Stimulated activated naive CD8-positive, alpha-beta T cell treated with anti-CD3 and anti-CD28 coated beads, Interleukin-15, Interleukin-2, amounts not matched to agents 100 ng/mL and 50 ng/mL, for 24 hours (primary cell): ENCODE measurements around the gene ZFP91.
A peak's percentile ranks its signal among the peaks of the same experiment; 100 is the strongest.
"Not testable (repeated sequence)": the region's sequence is repeated elsewhere in the genome, so short reads cannot be mapped to it uniquely, and the experiment has no call there.

Experiments
- H3K27ac Mint-ChIP-seq: one replicate; pipeline ENCODE4 v1.8.0; 2021; ENCODE audit warnings: mild to moderate bottlenecking, mixed read lengths
- H3K27me3 Mint-ChIP-seq: one replicate; pipeline ENCODE4 v1.8.0; 2021; ENCODE audit warnings: mixed read lengths
- H3K36me3 Mint-ChIP-seq: one replicate; pipeline ENCODE4 v1.8.0; 2021; ENCODE audit warnings: low read depth, mixed read lengths
- H3K4me1 Mint-ChIP-seq: one replicate; pipeline ENCODE4 v1.8.0; 2021; ENCODE audit warnings: low read depth, mixed read lengths
- H3K4me3 Mint-ChIP-seq: one replicate; pipeline ENCODE4 v1.8.0; 2021; ENCODE audit warnings: mild to moderate bottlenecking, mixed read lengths
- H3K9me3 Mint-ChIP-seq: one replicate; pipeline ENCODE4 v1.8.0; 2021; ENCODE audit warnings: mixed read lengths

Gene ZFP91, protein sequence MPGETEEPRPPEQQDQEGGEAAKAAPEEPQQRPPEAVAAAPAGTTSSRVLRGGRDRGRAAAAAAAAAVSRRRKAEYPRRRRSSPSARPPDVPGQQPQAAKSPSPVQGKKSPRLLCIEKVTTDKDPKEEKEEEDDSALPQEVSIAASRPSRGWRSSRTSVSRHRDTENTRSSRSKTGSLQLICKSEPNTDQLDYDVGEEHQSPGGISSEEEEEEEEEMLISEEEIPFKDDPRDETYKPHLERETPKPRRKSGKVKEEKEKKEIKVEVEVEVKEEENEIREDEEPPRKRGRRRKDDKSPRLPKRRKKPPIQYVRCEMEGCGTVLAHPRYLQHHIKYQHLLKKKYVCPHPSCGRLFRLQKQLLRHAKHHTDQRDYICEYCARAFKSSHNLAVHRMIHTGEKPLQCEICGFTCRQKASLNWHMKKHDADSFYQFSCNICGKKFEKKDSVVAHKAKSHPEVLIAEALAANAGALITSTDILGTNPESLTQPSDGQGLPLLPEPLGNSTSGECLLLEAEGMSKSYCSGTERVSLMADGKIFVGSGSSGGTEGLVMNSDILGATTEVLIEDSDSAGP

DNA sequence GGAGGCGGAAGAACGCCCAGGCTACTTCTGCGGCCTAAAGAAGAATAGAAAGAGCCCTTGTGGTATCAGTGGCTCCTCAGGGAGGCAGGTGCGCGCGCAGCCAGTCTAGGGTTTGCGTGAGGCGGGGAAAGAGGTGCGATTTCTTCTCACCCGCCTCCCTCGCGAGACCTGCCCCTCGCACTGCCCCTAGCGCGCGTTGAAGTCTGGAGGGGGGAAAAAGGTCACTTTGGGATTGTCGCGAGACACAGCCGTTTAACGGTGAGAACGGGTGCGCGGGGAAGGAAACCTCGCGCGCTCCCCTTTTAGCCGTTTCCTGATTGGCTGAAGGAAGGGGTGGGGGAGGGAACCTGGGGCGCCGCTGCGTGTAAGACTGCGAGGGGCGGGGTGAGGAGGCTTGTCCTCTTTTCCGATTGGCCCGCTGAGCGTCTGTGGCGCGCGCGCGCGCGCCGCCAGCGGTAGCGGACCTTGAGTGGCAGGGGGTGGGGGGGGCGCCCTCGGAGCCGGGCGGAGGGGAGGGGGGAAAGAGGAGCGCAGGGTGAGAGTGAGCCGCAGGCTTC, at the start of gene ZFP91:
TSS of gene ZFP91 (plus strand) at position 429 of the 557 bp plus-strand sequence. CDS start 219 bp downstream, outside the sequence.
- Mint-ChIP-seq H3K4me3 (peak within 1 kb of the TSS; percentile 98), H3K36me3 (peaks cover 54% of the 10 kb centered on the region), H3K27me3 (no peaks in the 10 kb centered on the region), H3K4me1 (peaks cover 67% of the 10 kb centered on the region), H3K27ac (peak within 1 kb of the TSS; percentile 100), H3K9me3 (no peaks in the 10 kb centered on the region)

DNA sequence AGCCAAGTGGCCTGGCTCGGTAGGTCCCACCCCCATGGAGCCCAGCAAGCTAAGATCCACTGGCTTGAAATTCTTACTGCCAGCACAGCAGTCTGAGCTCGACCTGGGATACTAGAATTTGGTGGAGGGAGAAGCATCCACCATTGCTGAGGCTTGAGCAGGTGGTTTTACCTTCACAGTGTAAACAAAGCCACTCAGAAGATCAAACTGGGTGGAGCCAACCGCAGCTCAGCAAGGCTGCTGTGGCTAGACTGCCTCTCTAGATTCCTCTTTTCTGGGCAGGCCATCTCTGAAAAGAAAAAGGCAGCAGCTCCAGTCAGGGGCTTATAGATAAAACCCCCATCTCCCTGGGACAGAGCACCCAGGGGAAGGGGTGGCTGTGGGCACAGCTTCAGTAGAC, 48.6 kb upstream of the ZFP91 start:
- Mint-ChIP-seq H3K4me1 (peaks cover 52% of the 10 kb centered on the region), H3K9me3 (no peaks in the 10 kb centered on the region), H3K27me3 (no peaks in the 10 kb centered on the region), H3K36me3 (peaks cover 78% of the 10 kb centered on the region), H3K4me3 (no peak overlapping the region), H3K27ac (no peak overlapping the region)

DNA sequence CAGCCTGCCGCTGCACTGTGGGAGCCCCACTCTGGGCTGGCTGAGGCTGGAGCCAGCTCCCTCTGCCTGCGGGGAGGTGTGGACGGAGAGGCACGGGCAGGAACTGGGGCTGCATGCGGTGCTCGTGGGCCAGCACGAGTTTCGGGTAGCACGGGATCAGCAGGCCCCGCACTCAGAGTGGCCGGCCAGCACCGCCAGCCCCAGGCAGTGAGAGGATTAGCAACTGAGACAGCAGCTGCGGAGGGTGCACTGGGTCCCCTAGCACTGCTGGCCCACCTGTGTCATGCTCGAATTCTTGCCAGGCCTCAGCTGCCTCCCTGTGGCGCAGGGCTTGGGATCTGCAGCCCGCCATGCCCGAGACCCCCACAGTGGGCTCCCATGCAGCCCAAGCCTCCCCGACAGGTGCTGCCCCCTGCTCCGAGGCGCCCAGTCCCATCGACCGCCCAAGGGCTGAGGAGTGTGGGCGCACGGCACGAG, 47.0 kb upstream of the ZFP91 start:
- Mint-ChIP-seq H3K4me3 (no peak overlapping the region), H3K9me3 (no peaks in the 10 kb centered on the region), H3K27me3 (no peaks in the 10 kb centered on the region), H3K36me3 (peaks cover 89% of the 10 kb centered on the region), H3K27ac (no peak overlapping the region), H3K4me1 (peaks cover 49% of the 10 kb centered on the region)

DNA sequence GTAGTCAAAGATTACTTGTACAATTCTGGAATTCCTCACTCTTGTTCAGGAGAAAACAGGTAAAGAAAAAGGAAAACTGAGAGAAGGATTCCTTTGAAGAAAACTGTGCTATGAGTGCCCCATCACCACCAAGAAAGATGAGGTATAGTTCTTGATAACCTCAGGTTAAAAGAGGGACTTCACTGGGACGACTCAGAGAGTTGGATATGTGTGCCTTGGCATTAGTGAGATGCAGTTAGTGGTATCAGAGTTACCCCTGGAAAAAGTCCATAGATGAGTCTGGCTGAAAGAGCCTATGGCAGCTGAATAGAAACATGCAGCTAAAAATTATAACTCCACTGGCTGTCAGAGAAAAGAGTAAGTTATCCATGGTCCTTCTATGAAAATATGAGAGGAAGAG, 32.0 kb upstream of the ZFP91 start:
- Mint-ChIP-seq H3K27me3 (no peaks in the 10 kb centered on the region), H3K36me3 (peaks cover 88% of the 10 kb centered on the region), H3K27ac (no peak overlapping the region), H3K9me3 (no peaks in the 10 kb centered on the region), H3K4me1 (peaks cover 31% of the 10 kb centered on the region), H3K4me3 (no peak overlapping the region)

DNA sequence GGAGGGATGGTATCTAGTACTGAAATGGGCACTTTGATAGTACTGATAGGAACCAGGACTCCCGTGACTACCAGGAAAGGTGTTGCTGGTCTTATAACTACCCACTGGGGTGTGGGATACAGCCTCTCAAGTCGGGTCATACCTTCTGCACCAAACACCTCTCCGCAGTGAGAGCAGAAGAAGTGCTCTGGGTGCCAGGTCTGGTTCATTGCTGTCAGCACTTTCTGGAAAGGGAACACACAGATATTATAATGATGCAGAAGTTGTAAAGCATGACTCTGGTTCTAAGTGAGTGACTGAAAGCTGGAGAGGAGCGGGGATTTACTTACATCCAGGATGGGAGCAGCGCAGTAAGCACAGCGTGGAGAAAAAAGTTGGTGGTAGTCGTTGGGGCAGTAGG, 29.2 kb upstream of the ZFP91 start:
- H3K27ac Mint-ChIP-seq, result no peak overlapping the region
- H3K9me3 Mint-ChIP-seq, result no peaks in the 10 kb centered on the region
- H3K36me3 Mint-ChIP-seq, result peaks cover 95% of the 10 kb centered on the region
- H3K4me1 Mint-ChIP-seq, result peaks cover 16% of the 10 kb centered on the region
- no peak overlapping the region for H3K4me3 Mint-ChIP-seq
- H3K27me3 Mint-ChIP-seq, result no peaks in the 10 kb centered on the region

DNA sequence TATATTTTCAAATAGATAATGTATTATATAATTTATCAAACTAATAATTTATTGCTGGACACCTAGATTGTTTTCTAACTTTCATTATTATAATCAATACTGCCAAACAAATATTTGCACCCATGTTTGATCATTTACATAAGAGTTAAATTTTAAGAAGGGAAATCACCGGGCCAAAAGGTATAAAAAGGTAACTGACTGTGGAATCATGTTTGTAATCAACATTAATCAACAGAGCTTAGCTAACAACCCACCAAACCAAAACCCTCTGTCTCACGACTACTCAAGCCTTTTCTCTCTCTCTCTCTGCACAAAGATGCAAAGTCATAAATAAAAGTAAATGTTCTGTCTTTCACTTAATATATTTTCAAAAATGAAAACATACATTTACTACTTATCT, 18.0 kb upstream of the ZFP91 start:
- H3K4me3 Mint-ChIP-seq, result no peak overlapping the region
- peaks cover 69% of the 10 kb centered on the region for H3K4me1 Mint-ChIP-seq
- H3K27me3 Mint-ChIP-seq, result no peaks in the 10 kb centered on the region
- peak overlapping the region; percentile 29 for H3K27ac Mint-ChIP-seq
- no peaks in the 10 kb centered on the region for H3K9me3 Mint-ChIP-seq
- H3K36me3 Mint-ChIP-seq, result peaks cover 64% of the 10 kb centered on the region

DNA sequence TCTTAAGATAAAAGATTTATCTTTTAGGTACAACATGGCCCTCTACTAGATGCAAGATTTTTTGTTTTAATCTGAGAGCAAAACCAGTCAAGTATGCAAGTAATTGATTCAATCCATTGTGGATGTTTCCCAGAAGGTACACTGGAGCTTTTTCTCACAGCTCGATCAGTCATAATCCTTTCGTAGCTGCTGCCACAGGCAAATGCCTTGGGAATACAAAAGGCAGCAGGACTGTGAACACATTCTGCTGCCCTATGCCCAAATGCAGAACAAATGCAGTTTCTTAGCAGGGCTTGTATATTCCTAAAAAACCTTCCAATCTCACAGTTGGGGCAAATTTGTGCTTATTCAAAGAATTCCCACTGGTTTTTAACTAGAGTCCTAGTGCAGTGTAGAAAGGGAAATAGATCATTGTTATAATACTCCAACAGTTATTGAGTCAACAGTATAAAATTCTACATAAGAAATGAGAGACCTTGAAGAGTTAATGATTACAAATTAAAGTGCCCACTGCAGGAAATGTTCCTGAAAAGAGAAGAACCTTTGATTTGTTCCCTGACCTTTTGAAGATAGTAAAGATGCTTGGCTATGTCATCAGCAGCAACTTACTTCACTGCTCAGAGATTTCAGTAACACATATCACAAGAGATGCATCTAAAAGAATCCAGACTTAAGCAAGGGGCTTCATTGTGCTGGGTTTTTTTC, 17.3 kb upstream of the ZFP91 start:
- no peaks in the 10 kb centered on the region for H3K9me3 Mint-ChIP-seq
- peaks cover 69% of the 10 kb centered on the region for H3K36me3 Mint-ChIP-seq
- no peak overlapping the region for H3K27ac Mint-ChIP-seq
- H3K4me3 Mint-ChIP-seq, result no peak overlapping the region
- peaks cover 73% of the 10 kb centered on the region for H3K4me1 Mint-ChIP-seq
- no peaks in the 10 kb centered on the region for H3K27me3 Mint-ChIP-seq

DNA sequence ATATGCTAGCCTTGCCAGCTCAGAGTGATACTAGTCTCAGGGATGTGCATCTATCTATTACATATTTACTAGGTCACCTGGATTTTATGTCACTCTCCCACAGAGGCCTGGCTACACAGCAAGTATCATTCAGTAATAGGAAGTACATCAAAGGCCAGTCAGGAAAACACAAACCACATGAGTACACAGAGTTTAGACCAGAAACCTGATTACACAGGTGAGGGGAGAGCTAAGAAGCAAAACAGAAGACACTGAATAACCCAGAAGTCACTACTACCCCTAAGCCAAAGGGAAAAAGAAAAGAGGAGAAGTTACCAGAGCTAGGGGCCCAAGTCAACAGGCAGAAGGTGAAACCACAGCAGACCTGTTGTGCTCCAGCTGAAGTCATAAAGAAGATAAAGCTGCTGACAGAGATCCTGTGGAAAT, 16.5 kb upstream of the ZFP91 start:
- H3K9me3 Mint-ChIP-seq, result no peaks in the 10 kb centered on the region
- H3K27me3 Mint-ChIP-seq, result no peaks in the 10 kb centered on the region
- H3K4me3 Mint-ChIP-seq, result no peak overlapping the region
- H3K27ac Mint-ChIP-seq, result peak overlapping the region; percentile 79
- H3K4me1 Mint-ChIP-seq, result peaks cover 69% of the 10 kb centered on the region
- peaks cover 66% of the 10 kb centered on the region for H3K36me3 Mint-ChIP-seq

DNA sequence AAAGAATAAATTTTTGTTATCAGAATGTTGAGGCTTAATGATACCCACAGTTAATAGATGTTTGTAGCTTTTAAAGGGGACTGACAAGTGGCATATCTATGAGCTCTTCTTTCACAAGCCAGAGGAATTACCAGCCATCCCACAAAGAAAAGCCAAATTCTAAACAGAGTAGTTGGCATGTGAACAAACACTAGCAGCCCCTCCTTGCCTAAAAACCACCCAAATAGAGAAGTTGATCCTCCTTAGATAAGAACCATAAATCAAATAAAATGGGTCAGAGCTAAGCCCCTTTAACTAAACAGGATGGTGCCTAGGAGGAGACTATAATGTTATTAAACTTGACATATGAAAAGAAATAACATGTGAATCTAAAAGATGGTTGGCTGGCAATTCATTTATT, 14.6 kb upstream of the ZFP91 start:
- no peaks in the 10 kb centered on the region for H3K27me3 Mint-ChIP-seq
- no peaks in the 10 kb centered on the region for H3K9me3 Mint-ChIP-seq

DNA sequence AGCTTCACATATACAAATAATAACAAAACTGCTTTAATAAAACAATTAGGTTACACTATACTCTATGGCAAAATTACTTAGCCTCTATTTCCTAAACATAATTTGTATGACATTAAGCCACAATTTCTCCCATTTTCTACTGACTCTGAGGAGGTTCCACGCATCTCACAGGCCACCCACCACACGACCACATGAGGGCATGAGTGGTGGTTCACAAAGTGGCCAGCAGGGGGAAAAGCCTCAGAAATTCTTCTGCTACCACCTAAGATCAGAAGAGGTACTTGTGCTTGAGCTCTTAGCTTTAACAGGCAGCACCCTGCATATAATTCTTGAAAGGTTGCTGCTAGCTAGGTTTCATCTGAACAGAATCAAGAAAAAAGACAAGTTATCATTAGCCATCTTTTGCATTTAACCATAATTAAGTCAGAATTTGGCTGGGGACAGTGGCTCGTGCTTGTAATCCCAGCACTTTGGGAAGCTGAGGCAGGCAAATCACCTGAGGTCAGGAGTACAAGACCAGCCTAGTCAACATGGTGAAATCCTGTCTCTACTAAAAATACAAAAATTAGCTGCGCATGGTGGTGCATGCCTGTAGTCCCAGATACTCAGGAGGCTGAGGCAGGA, 10.9 kb upstream of the ZFP91 start:
- peak overlapping the region; percentile 69 for H3K4me3 Mint-ChIP-seq
- peaks cover 73% of the 10 kb centered on the region for H3K36me3 Mint-ChIP-seq
- peak overlapping the region; percentile 89 for H3K27ac Mint-ChIP-seq
- no peaks in the 10 kb centered on the region for H3K9me3 Mint-ChIP-seq
- H3K27me3 Mint-ChIP-seq, result no peaks in the 10 kb centered on the region
- H3K4me1 Mint-ChIP-seq, result peaks cover 74% of the 10 kb centered on the region

More for the DNA sequence above, 14.6 kb upstream of the ZFP91 start:
- H3K4me3 Mint-ChIP-seq, result no peak overlapping the region
- peaks cover 75% of the 10 kb centered on the region for H3K36me3 Mint-ChIP-seq
- H3K27ac Mint-ChIP-seq, result peak overlapping the region; percentile 37
- peaks cover 76% of the 10 kb centered on the region for H3K4me1 Mint-ChIP-seq

DNA sequence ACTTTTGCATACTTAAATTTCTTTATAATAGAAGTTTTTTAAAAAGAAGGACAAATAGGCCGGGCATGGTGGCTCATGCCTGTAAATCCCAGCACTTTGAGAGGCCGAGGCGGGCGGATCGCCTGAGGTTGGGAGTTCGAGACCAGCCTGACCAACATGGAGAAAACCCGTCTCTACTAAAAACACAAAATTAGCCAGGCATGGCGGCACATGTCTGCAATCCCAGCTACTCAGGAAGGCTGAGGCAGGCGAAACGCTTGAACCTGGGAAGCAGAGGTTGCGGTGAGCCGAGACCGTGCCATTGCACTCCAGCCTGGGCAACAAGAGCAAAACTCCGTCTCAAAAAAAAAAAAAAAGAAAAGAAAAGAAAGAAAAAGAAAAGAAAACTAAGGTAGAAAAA, 6.0 kb upstream of the ZFP91 start:
- Mint-ChIP-seq H3K4me3 (peak overlapping the region; percentile 98), H3K27ac (peak overlapping the region; percentile 100), H3K4me1 (peaks cover 77% of the 10 kb centered on the region), H3K36me3 (peaks cover 60% of the 10 kb centered on the region)
- not testable (repeated sequence) for H3K27me3 Mint-ChIP-seq, H3K9me3 Mint-ChIP-seq

DNA sequence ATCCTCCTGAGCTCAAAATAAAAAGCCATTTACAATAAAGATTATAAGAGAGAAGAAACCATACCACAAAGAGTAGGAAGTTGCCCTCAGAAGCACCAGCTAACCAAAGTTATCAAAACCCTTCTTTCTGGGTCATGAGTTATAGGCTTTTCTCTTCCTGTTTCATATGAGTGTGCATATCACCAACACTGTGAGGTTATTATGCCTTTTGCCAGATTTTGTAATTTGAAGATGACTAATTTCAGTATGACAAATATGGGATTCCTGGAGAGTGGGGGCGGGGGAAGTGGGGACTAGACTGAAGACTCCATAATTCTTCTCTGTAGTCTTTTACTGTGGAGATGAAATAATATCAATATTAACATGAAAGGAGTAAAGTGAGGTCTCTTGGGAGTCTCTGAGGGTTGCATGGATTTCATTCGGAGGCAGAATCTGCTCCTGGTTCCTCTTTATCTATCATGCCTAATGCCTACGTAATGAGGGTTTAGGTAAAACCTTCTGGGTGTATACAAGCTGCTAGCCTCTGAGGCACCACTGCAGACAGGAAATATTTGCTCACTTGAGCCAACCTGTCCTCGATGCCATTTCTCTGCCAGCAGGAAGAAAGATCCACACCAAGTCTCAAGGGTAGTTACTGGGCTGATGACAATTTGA, 5.3 kb upstream of the ZFP91 start:
- Mint-ChIP-seq H3K4me3 (peak overlapping the region; percentile 98), H3K36me3 (peaks cover 53% of the 10 kb centered on the region)

DNA sequence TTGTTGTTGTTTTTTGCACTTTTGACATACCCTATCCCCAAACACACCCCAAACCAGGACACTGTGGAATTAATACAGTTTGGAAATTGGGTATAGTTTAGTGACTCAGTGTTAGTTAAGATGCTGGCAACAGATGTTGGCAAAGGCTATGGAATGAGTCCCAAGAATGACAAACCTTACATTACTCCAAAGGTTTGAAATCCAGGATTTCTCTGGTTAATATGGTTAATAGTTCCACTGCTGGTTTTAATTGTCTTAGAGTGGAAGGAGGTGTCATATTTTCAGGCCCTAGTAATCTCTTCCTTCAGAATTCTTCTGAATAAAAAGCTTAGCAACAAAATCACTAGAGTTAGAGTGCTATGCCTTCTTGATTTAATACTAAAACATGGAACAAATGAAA, 4.0 kb upstream of the ZFP91 start:
- H3K9me3 Mint-ChIP-seq, result no peaks in the 10 kb centered on the region
- peak overlapping the region; percentile 100 for H3K27ac Mint-ChIP-seq
- no peaks in the 10 kb centered on the region for H3K27me3 Mint-ChIP-seq
- H3K4me1 Mint-ChIP-seq, result peaks cover 62% of the 10 kb centered on the region
- peak overlapping the region; percentile 98 for H3K4me3 Mint-ChIP-seq
- H3K36me3 Mint-ChIP-seq, result peaks cover 45% of the 10 kb centered on the region

More for the DNA sequence above, 5.3 kb upstream of the ZFP91 start:
- peak overlapping the region; percentile 100 for H3K27ac Mint-ChIP-seq
- peaks cover 70% of the 10 kb centered on the region for H3K4me1 Mint-ChIP-seq
- H3K27me3 Mint-ChIP-seq, result no peaks in the 10 kb centered on the region
- no peaks in the 10 kb centered on the region for H3K9me3 Mint-ChIP-seq

DNA sequence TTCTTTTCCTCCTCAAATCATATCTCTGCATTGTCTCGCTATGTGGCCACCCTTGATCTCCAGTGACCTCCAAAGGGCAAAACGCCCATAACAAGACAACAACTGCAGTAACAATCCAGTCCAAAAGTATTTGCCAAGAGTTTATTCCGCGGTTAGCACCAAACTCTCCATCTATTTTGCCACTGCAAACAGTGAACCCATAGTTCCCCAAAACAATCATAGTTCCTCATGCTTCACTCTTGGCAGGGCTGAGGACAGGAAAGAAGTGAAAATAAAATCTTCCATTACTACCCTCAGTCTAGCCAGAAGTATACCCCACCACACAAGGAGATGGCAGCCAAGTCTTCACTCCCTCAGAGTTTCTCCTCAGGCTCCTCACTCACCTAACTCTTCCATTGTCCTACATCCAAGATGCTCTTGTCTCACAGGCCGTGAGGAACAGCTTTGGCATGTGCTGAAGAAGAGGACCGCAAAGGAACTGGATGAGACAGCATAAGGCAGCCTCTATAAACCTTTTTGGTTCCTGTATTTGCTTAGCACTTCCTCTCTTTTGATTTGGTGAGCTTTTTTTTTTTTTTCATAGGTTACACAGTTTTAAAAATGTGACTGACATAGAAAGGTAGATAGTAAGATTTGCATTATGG, 3.4 kb upstream of the ZFP91 start, which contains the start of gene LPXN:
TSS of gene LPXN (minus strand) at position 480 of the 644 bp plus-strand sequence. CDS start at position 396, 84 bp downstream.
- Mint-ChIP-seq H3K27me3 (no peaks in the 10 kb centered on the region), H3K36me3 (peaks cover 45% of the 10 kb centered on the region), H3K27ac (peak within 1 kb of the TSS; percentile 100), H3K4me3 (peak within 1 kb of the TSS; percentile 98), H3K9me3 (no peaks in the 10 kb centered on the region), H3K4me1 (peaks cover 57% of the 10 kb centered on the region)
